Thyroid gland (tissue), 4 donors: ENCODE measurements around the gene TRIM67.

Experiments used
- POLR2A ChIP-seq, 2 donors: fragments of 450-650 bp; IDR thresholded peaks; one replicate each; pipeline ENCODE4 v1.6.1; 2017; ENCODE audit warnings: antibody characterized with exemption in 2 of 2, mild to moderate bottlenecking in 2 of 2, moderate library complexity in 1 of 2
- TF ChIP-seq, protein P1 (sequence below), 6 experiments: fragments of 200-600 bp in 3 of 6; fragments of 450-650 bp in 3 of 6; sonication (generic) in 3 of 6; IDR thresholded peaks; one replicate each; pipeline ENCODE4 v1.5.1; 2016 to 2019; ENCODE audit warnings: antibody characterized with exemption in 6 of 6, mild to moderate bottlenecking in 2 of 6, inconsistent platforms in 1 of 6, moderate library complexity in 1 of 6

DNA sequence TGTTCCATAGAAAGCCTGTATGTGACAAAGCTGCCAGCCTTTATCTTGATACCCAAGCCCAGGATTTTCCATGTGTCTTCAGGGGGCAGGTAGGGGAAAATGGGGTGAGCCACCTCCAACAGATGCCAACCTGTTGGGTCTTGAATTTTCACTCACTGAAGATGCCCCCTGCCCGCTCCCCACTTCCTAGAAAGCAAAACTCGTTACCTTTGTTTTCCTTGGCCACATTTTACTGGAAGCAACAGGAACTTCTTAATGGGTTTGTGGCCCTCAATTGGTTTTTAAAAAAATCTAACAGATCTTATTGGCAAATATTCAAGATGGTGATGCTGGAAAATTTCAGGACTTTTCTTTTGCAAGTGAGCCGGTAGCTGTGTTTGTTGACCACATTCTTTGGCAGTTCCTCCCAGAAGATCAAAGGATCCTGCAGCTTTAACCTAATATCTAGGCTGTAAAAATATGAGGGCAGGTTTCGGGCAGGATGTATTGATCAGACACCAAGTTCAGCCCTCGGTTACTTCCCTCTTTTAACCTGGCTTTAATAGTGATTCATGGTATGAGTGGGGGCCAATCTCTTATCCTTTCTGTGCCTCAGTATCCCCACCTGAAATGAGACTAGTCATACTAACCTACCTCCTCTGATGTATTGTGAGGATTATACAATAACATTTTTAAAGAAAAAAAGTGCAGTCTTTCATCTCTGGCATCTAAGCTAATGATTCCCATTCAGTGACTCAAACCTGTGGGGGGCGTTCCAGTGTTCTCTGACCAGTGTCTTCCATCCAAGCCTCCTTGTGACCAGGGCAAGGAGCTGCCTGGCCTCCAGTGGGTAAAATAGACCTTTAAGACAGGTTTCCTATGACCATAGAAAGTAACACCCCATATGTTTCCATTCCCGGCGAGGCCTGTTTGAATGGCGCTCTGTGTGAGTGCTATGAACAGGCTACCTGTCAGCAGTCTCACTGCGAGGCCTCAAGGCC, 57.9 kb downstream of the TRIM67 start:
- TF ChIP-seq, protein P1, sequence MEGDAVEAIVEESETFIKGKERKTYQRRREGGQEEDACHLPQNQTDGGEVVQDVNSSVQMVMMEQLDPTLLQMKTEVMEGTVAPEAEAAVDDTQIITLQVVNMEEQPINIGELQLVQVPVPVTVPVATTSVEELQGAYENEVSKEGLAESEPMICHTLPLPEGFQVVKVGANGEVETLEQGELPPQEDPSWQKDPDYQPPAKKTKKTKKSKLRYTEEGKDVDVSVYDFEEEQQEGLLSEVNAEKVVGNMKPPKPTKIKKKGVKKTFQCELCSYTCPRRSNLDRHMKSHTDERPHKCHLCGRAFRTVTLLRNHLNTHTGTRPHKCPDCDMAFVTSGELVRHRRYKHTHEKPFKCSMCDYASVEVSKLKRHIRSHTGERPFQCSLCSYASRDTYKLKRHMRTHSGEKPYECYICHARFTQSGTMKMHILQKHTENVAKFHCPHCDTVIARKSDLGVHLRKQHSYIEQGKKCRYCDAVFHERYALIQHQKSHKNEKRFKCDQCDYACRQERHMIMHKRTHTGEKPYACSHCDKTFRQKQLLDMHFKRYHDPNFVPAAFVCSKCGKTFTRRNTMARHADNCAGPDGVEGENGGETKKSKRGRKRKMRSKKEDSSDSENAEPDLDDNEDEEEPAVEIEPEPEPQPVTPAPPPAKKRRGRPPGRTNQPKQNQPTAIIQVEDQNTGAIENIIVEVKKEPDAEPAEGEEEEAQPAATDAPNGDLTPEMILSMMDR (IDR thresholded peaks at IDR 0.05), result no peak
- no peak for TF ChIP-seq POLR2A (IDR thresholded peaks at IDR 0.05)
